ENCODE measurements around the gene PCYT1A. TPM values are rescaled to one million over a fixed set of nuclear protein-coding genes. Genes with fewer than 3 reads are reported as not detected.
A peak's percentile ranks its signal among the peaks of the same experiment; 100 is the strongest.

Gene PCYT1A
- total RNA-seq, 1 donor from 2014 or later: 33.9 TPM

DNA sequence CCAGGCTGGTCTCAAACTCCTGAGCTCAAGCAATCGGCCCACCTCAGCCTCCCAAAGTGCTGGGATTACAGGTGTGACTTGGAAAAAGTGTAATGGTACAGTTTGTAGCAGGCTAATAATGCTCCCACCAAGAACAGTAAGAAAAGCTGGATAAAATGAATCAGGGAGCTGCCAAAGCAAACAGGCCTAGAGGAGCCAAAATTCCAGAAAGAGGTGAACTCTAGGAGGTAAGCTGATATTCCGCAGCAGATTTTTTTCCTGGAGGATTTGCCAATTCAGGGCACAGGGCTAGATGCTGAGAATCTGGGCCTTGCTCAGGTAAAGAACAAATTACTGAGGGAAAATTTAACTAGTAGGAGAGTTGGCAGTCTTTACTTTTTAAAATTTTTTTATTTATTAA is 11.0 kb upstream of the PCYT1A start:
- TF ChIP-seq, protein P1, sequence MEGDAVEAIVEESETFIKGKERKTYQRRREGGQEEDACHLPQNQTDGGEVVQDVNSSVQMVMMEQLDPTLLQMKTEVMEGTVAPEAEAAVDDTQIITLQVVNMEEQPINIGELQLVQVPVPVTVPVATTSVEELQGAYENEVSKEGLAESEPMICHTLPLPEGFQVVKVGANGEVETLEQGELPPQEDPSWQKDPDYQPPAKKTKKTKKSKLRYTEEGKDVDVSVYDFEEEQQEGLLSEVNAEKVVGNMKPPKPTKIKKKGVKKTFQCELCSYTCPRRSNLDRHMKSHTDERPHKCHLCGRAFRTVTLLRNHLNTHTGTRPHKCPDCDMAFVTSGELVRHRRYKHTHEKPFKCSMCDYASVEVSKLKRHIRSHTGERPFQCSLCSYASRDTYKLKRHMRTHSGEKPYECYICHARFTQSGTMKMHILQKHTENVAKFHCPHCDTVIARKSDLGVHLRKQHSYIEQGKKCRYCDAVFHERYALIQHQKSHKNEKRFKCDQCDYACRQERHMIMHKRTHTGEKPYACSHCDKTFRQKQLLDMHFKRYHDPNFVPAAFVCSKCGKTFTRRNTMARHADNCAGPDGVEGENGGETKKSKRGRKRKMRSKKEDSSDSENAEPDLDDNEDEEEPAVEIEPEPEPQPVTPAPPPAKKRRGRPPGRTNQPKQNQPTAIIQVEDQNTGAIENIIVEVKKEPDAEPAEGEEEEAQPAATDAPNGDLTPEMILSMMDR (IDR thresholded peaks at IDR 0.05; ENCODE audit: unreplicated experiment): no peak
- H3K9me3 Mint-ChIP-seq (ENCODE audit: low read depth): no peaks in the 10 kb centered on the region
- DNase-seq (ENCODE audit: low spot score, unreplicated experiment): no peak
- no peak overlapping the region for H3K4me3 Mint-ChIP-seq (ENCODE audit: low read depth)
- H3K4me1 Mint-ChIP-seq (ENCODE audit: low read depth): no peaks in the 10 kb centered on the region
- H3K36me3 Mint-ChIP-seq (ENCODE audit: insufficient read depth): peaks cover 13% of the 10 kb centered on the region
- no peak overlapping the region for H3K27ac Mint-ChIP-seq
- H3K27me3 Mint-ChIP-seq: no peaks in the 10 kb centered on the region

DNA sequence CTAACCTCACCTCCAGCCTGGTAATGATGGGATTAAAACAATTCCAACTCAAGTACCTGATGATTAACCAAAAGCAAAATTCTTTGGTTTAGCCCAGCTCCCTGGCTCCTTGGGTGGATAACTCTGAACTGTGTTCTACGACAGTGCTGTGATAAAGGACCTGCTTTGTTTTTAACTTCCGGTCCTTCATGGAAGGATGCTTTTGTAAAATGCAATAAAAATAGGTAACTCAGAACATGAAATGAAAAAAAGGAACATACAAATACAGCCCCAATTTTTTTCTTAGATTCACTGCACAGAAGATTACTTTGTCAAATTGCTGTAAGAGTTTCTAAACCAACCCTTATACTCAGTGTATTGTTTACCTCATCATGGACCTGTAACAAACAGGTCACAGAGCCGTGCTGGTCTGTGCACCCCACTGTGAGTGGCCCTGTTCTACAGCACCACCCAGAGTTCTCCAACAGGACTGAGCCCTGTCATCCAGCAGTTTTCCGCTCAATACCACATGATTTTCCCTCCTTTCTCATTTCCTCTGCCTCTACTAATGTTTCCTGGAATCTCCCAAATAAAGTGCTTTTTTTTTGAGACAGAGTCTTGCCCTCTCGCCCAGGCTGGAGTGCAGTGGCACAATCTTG is 4.9 kb upstream of the PCYT1A start:
- no peaks in the 10 kb centered on the region for H3K9me3 Mint-ChIP-seq (ENCODE audit: low read depth)
- TF ChIP-seq, protein P1 (IDR thresholded peaks at IDR 0.05; ENCODE audit: unreplicated experiment): no peak
- no peak for DNase-seq (ENCODE audit: low spot score, unreplicated experiment)
- no peak overlapping the region for H3K4me3 Mint-ChIP-seq (ENCODE audit: low read depth)
- no peaks in the 10 kb centered on the region for H3K36me3 Mint-ChIP-seq (ENCODE audit: insufficient read depth)
- H3K27me3 Mint-ChIP-seq: no peaks in the 10 kb centered on the region
- H3K27ac Mint-ChIP-seq: peak overlapping the region; percentile 2
- H3K4me1 Mint-ChIP-seq (ENCODE audit: low read depth): peaks cover under 1% of the 10 kb centered on the region

DNA sequence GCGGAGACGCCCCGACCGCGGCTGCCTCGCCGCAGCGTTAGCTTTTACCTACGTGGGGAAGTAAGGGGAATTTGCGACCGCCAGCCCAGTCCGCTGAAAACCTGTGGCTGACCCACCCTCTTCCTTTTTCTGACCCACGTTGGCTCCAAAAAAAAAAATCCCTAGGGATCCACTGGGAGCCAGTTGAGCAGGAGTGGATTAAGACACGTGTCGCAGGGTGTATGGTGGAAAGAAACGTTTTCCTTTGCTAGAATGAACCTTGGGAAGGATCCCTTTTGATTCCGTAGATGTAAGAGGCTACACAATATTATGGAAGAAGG is 575 bp upstream of the PCYT1A start:
- Mint-ChIP-seq H3K4me1 (ENCODE audit: low read depth) (peaks cover 16% of the 10 kb centered on the region), H3K27ac (peak overlapping the region; percentile 99), H3K36me3 (ENCODE audit: insufficient read depth) (no peaks in the 10 kb centered on the region), H3K27me3 (no peaks in the 10 kb centered on the region), H3K4me3 (ENCODE audit: low read depth) (peak overlapping the region; percentile 97), H3K9me3 (ENCODE audit: low read depth) (no peaks in the 10 kb centered on the region)
- no peak for DNase-seq (ENCODE audit: low spot score, unreplicated experiment)
- TF ChIP-seq, protein P1 (IDR thresholded peaks at IDR 0.05; ENCODE audit: unreplicated experiment): no peak

DNA sequence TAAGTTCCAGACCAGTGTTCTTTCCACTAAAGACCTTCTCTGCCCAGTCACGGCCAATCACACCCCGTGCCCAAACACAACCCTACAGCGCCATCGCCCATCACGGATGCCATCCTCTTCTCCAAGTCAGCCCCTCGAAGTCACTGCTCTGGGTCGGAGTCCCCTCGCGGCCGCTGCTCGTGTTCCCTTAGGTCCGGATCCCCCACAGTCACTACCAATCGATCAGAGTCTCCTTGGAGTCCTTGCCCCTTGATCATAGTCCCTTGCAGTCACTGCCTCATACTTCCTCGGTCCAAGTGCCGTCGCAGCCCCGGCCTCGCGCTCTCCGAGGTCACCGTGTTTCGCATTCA is 461 bp downstream of the PCYT1A start:
- H3K4me3 Mint-ChIP-seq (ENCODE audit: low read depth): peak overlapping the region; percentile 97
- peak overlapping the region; percentile 99 for H3K27ac Mint-ChIP-seq

DNA sequence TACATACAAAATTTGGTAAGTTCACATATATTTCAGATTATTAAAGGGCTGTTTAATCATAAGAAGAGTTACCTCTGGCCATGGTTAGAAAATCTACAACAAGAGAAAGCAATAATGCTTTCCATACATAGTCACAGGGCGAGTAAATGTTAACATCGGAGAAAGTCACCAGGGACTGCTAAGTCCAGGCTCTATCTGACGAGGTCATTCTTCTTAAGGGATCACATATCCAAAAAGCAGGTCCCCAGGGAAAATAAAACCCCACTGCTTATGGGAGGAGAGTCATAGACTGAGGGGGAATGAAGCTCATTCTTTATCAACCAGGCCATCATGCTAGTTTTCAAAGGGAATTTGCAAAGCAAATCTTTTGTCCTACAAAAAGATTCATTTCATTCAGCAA is 3.1 kb downstream of the PCYT1A start:
- no peak overlapping the region for H3K27ac Mint-ChIP-seq
- H3K36me3 Mint-ChIP-seq (ENCODE audit: insufficient read depth): no peaks in the 10 kb centered on the region
- H3K4me1 Mint-ChIP-seq (ENCODE audit: low read depth): peaks cover 26% of the 10 kb centered on the region
- no peak overlapping the region for H3K4me3 Mint-ChIP-seq (ENCODE audit: low read depth)
- H3K27me3 Mint-ChIP-seq: no peaks in the 10 kb centered on the region
- no peaks in the 10 kb centered on the region for H3K9me3 Mint-ChIP-seq (ENCODE audit: low read depth)
- TF ChIP-seq, protein P1 (IDR thresholded peaks at IDR 0.05; ENCODE audit: unreplicated experiment): no peak
- no peak for DNase-seq (ENCODE audit: low spot score, unreplicated experiment)

More for the DNA sequence above, 461 bp downstream of the PCYT1A start:
- Mint-ChIP-seq H3K27me3 (no peaks in the 10 kb centered on the region), H3K36me3 (ENCODE audit: insufficient read depth) (no peaks in the 10 kb centered on the region), H3K4me1 (ENCODE audit: low read depth) (peaks cover 16% of the 10 kb centered on the region), H3K9me3 (ENCODE audit: low read depth) (no peaks in the 10 kb centered on the region)
- no peak for DNase-seq (ENCODE audit: low spot score, unreplicated experiment)
- TF ChIP-seq, protein P1 (IDR thresholded peaks at IDR 0.05; ENCODE audit: unreplicated experiment): no peak
